ENCODE measurements around the gene ADGRG3. TPM values are rescaled to one million over a fixed set of nuclear protein-coding genes. Genes with fewer than 3 reads are reported as not detected.

ADGRG3 gene
- total and polyA plus RNA-seq, 2 of the 8 experiments (the other 6 are each of a cell fraction or from before 2014, with no cell fraction given), result 0.28 to 0.98 TPM

- ChIA-PET CTCF (ENCODE audit: partially characterized antibody) (interaction anchor here (0.6 to 6.6 kb wide), 53 partner anchors 9 to 765 kb away, joined by 3 to 48 read pairs (median 4); partner anchors contain the start of gene ADGRG3), POLR2A (ENCODE audit: partially characterized antibody) (interaction anchor here (1.3 kb wide), 1 partner anchor 12 kb away, joined by 7 read pairs; the partner anchor contains the start of gene KATNB1)
- no peak overlapping the region for H3K9ac ChIP-seq (replicated peaks in 1 of 4; ENCODE audit: extremely low read depth in 1 of 4, low read depth in 3 of 4, low read length in 3 of 4)
- H3K14ac ChIP-seq (ENCODE audit: insufficient read length), result no peak overlapping the region
- peak; percentile 73 to 85 for TF ChIP-seq RAD21 (IDR thresholded peaks at IDR 0.05 in 1 of 2, conservative IDR thresholded peaks at IDR 0.05 in 1 of 2; ENCODE audit: low read depth in 2 of 2, low read length in 2 of 2)
- TF ChIP-seq SIN3A (conservative IDR thresholded peaks at IDR 0.05 in 1 of 2, IDR thresholded peaks at IDR 0.05 in 1 of 2; ENCODE audit: low read depth in 1 of 2, low read length in 2 of 2), result no peak
- TF ChIP-seq EP300 (IDR thresholded peaks at IDR 0.05; ENCODE audit: borderline replicate concordance in 1 of 2, low read depth in 2 of 2, low read length in 2 of 2), result no peak
- TF ChIP-seq CTCF (IDR thresholded peaks at IDR 0.05; ENCODE audit: control extremely low read depth in 1 of 3, insufficient read depth in 1 of 3, low read depth in 1 of 3, low read length in 3 of 3), result peak; percentile 58 to 81 (median 67)
- TF ChIP-seq CBX8 (IDR thresholded peaks at IDR 0.05; ENCODE audit: borderline replicate concordance, low read depth, low read length), result no peak
- TF ChIP-seq RBBP5 (IDR thresholded peaks at IDR 0.05; ENCODE audit: borderline replicate concordance, low read depth, low read length), result no peak
- TF ChIP-seq EGR1 (IDR thresholded peaks at IDR 0.05; ENCODE audit: borderline replicate concordance, low read depth, low read length), result no peak
- peak in 1 of 2 experiments; percentile 77 for DNase-seq (ENCODE audit: low read depth in 1 of 2, low spot score in 2 of 2)
- no peaks in the 10 kb centered on the region; a peak in 1 of 7 replicates for H3K27me3 ChIP-seq (replicated peaks in 1 of 4; ENCODE audit: control insufficient read depth in 3 of 4, extremely low read depth in 1 of 4, insufficient read depth in 3 of 4, low read length in 3 of 4)
- H2BK12ac ChIP-seq (ENCODE audit: low read depth, low read length), result no peak overlapping the region
- no peak overlapping the region for H4K8ac ChIP-seq (ENCODE audit: extremely low read depth, insufficient read depth, low read length)
- no peak overlapping the region for H2AFZ ChIP-seq (ENCODE audit: low read length)
- H3K36me3 ChIP-seq (ENCODE audit: control insufficient read depth in 2 of 4, insufficient read depth in 4 of 4, low read length in 3 of 4), result no peaks in the 10 kb centered on the region
- no peaks in the 10 kb centered on the region for H3K79me1 ChIP-seq (ENCODE audit: low read depth, low read length)
- no peak overlapping the region for H2AK5ac ChIP-seq (ENCODE audit: low read depth, low read length)
- 75% methylated on average over 7 of the region's 7 CpGs; no CpG with 5 or more reads in 1 of the 2 experiments for WGBS, 2 experiments (ENCODE audit: extremely low coverage in 1 of 2, insufficient coverage in 1 of 2, insufficient read length in 1 of 2, insufficient replicate concordance in 2 of 2, low coverage in 1 of 2, low lambda C conversion rate in 2 of 2, missing lambda C conversion rate in 1 of 2)
- no peak overlapping the region for H2BK5ac ChIP-seq (ENCODE audit: low read depth, low read length)
- H3K23ac ChIP-seq (ENCODE audit: insufficient read length), result no peak overlapping the region
- H3K9me3 ChIP-seq (ENCODE audit: insufficient read depth in 2 of 2, low read depth in 1 of 2, low read length in 1 of 2), result no peaks in the 10 kb centered on the region
- H3K56ac ChIP-seq (replicated peaks; ENCODE audit: insufficient read length, low read depth, low read length), result no peak overlapping the region
- no peaks in the 10 kb centered on the region for H3K79me2 ChIP-seq (ENCODE audit: control insufficient read depth in 1 of 2, insufficient read depth in 2 of 2, low read length in 2 of 2)
- H4K91ac ChIP-seq (replicated peaks; ENCODE audit: insufficient read length, low read length), result peak overlapping the region; percentile 65
- no peak overlapping the region for H3K27ac ChIP-seq (ENCODE audit: low read depth, low read length)
- H2BK120ac ChIP-seq (replicated peaks; ENCODE audit: low read depth, low read length), result no peak overlapping the region
- H4K5ac ChIP-seq (ENCODE audit: insufficient read length, low read depth, low read length), result no peak overlapping the region
- H2BK20ac ChIP-seq (ENCODE audit: low read length), result no peak overlapping the region
- H3K23me2 ChIP-seq (ENCODE audit: low read depth, low read length), result no peaks in the 10 kb centered on the region
- no peak for FAIRE-seq
- no peak overlapping the region for H2BK15ac ChIP-seq (ENCODE audit: low read length)
- no peak overlapping the region for H3K4ac ChIP-seq (replicated peaks; ENCODE audit: insufficient read length, low read depth, low read length)
- H3K18ac ChIP-seq (ENCODE audit: extremely low read depth, low read length), result no peak overlapping the region
- H3K4me2 ChIP-seq (ENCODE audit: insufficient read depth in 1 of 2, low read depth in 2 of 2, low read length in 2 of 2), result no peak overlapping the region
- H4K20me1 ChIP-seq (replicated peaks in 1 of 2; ENCODE audit: control insufficient read depth in 1 of 2, insufficient read depth in 2 of 2, low read length in 2 of 2), result no peaks in the 10 kb centered on the region
- H3K4me1 ChIP-seq (replicated peaks in 1 of 4; ENCODE audit: control insufficient read depth in 3 of 4, insufficient read depth in 4 of 4, low read length in 3 of 4), result no peaks in the 10 kb centered on the region
- H3K4me3 ChIP-seq (ENCODE audit: extremely low read depth in 1 of 4, insufficient read depth in 2 of 4, low read depth in 3 of 4, low read length in 4 of 4), result no peak overlapping the region
These were observed 55.1 kb downstream of the ADGRG3 start for GRCh38 chr16:57723170-57723569.
